ENCODE results near the gene TYW5.

DNA sequence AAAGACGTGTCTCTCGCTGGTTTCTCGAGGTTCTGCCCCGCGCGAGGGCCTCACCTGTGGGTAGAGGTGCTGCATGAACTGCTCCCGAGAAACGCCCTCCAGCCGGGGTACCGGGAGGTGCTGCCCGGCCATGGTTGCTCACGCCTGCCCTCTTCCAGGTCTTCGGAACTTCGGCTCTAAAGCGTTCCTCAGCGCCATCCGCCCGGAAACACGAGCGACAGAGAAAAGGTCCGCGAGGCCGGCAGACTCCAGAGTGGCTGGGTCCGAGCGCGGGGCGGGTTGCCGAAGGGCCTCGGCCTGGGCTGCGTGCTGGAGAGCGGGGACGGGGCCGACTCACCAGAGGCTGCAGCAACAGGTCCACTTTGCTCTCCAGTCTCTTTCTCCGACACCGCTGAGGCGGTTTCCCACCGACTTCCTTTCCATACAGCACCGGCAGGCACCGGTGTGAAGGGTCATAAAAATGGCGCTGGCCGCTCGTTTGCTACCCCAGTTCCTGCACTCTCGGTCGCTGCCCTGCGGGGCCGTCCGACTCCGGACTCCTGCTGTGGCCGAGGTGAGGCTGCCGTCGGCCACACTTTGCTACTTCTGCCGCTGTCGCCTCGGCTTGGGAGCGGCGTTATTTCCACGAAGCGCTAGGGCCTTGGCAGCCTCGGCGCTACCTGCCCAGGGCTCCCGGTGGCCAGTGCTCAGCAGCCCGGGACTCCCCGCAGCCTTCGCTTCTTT is at the start of gene TYW5, which contains the start of gene MAIP1:
- TF ChIP-seq, protein P1, sequence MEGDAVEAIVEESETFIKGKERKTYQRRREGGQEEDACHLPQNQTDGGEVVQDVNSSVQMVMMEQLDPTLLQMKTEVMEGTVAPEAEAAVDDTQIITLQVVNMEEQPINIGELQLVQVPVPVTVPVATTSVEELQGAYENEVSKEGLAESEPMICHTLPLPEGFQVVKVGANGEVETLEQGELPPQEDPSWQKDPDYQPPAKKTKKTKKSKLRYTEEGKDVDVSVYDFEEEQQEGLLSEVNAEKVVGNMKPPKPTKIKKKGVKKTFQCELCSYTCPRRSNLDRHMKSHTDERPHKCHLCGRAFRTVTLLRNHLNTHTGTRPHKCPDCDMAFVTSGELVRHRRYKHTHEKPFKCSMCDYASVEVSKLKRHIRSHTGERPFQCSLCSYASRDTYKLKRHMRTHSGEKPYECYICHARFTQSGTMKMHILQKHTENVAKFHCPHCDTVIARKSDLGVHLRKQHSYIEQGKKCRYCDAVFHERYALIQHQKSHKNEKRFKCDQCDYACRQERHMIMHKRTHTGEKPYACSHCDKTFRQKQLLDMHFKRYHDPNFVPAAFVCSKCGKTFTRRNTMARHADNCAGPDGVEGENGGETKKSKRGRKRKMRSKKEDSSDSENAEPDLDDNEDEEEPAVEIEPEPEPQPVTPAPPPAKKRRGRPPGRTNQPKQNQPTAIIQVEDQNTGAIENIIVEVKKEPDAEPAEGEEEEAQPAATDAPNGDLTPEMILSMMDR (conservative IDR thresholded peaks at IDR 0.05), result no peak; the same call in 1 of the 2 replicates
- TF ChIP-seq EZH2 (IDR thresholded peaks at IDR 0.05; ENCODE audit: low read depth), result no peak
